Tibial artery (tissue), 4 donors: ENCODE measurements around the gene MYO10.

ENCODE experiments used
- DNase-seq, 2 donors: peaks; one replicate each; pipeline ENCODE4 v3.0.0-alpha.2; 2019
- H3K27ac ChIP-seq, 2 donors: fragments of 200-600 bp; sonication (generic) in 1 of 2; 1 replicate in 1 of 2; 2 replicates in 1 of 2; pipeline ENCODE4 v1.5.1; 2018 to 2019; ENCODE audit warnings: mild to moderate bottlenecking in 1 of 2
- H3K27me3 ChIP-seq, 2 donors: fragments of 200-600 bp; sonication (generic) in 1 of 2; one replicate each; pipeline versions ENCODE4 v1.5.1 to v1.6.0; 2016 to 2019
- H3K36me3 ChIP-seq, 3 donors: fragments of 200-600 bp; sonication (generic) in 2 of 3; one replicate each; pipeline ENCODE4 v1.5.1; 2016 to 2019; ENCODE audit warnings: mild to moderate bottlenecking in 2 of 3
- H3K4me1 ChIP-seq, 4 donors: fragments of 200-600 bp; sonication (generic) in 2 of 4; 1 replicate in 3 of 4; 2 replicates in 1 of 4; pipeline ENCODE4 v1.5.1; 2016 to 2019
- H3K4me3 ChIP-seq, 2 donors: fragments of 200-600 bp; sonication (generic) in 1 of 2; 1 replicate in 1 of 2; 2 replicates in 1 of 2; pipeline ENCODE4 v1.5.1; 2018 to 2019; ENCODE audit warnings: mild to moderate bottlenecking in 2 of 2
- H3K9me3 ChIP-seq, 3 donors: fragments of 200-600 bp; sonication (generic) in 1 of 3; one replicate each; pipeline ENCODE4 v1.5.1; 2016 to 2019
- CTCF ChIP-seq, 2 experiments: fragments of 200-600 bp in 1 of 2; fragments of 450-650 bp in 1 of 2; IDR thresholded peaks; one replicate each; pipeline ENCODE4 v1.5.1; 2017 to 2019; ENCODE audit warnings: antibody characterized with exemption in 2 of 2, mild to moderate bottlenecking in 1 of 2, moderate library complexity in 1 of 2
- intact Hi-C: fragments of 100-400 bp; cut with DNase I; formaldehyde crosslinking; loops from one replicate; pipeline ENCODE4 v1.15.0; 2023; ENCODE audit warnings: low total_unique reads

Gene MYO10

DNA sequence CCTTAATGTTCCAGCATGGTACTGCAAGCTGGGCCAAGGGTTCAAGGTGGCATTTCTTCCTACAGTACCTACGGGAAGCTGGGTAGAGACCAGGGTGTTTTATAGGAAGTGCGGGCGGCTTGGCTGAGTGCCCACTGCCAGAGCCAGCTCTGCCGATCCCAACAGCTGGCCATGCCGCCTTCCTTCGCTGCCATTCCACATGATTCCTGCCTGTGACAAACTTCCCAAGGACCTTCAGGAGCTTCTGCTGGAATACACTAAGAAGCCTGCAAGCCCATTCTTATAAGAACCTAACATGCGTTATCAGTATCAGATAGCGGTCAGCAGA is 22.0 kb downstream of the MYO10 start:
- Histone ChIP-seq H3K9me3 (no peaks in the 10 kb centered on the region), H3K4me3 (no peak overlapping the region), H3K27ac (no peak overlapping the region), H3K4me1 (peaks cover 0 to 54% (median 10%) of the 10 kb centered on the region in 4 donors), H3K27me3 (no peaks in the 10 kb centered on the region), H3K36me3 (no peaks in the 10 kb centered on the region)
- no peak for TF ChIP-seq CTCF (IDR thresholded peaks at IDR 0.05)
- intact Hi-C loops: no loop called here
- no peak for DNase-seq

DNA sequence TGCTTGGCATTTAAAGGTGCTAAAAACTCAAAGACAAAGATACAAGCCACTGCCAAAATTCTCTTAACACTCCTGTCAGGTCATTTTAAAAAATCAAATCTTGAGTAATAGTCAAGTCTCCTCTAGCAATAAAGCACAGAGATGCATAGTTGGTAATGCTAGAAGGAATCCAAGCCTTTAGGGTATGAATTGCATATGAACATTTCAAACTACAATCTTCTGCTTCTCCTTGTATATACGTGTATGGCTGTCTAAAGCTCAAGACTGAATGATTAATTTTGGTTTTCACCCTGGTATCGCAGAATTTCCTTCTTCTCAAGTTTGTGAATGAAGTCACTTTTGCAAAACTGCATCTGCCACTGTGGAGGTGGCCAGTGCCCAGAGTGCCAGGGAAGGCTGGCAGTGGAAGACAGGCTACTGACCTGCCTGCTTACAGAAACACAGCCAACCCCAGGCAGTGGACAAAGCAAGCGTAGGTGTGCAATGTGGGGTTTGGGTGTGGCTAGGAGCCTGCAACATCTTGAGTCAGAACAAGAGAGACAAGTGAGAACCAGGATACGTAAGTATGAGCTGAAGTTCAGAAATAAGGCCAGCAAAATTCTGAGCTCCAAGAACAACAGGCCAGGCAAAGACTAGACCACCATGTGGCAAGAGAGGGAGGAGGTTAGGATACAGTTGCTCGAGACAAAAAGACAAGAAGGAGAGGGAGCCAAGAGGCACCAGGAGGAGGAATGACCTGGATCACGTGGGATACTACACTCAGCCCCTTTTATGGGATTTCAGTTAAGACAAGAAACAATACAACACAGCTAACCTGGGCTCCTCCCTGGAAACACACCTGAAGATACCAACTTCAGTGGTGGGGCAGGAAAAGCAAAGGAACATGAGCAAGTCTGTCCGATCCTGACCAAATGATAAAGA is 22.6 kb downstream of the MYO10 start:
- Histone ChIP-seq H3K4me1 (peaks cover 0 to 54% (median 10%) of the 10 kb centered on the region in 4 donors), H3K27me3 (no peaks in the 10 kb centered on the region), H3K27ac (no peak overlapping the region), H3K4me3 (no peak overlapping the region), H3K9me3 (no peaks in the 10 kb centered on the region), H3K36me3 (no peaks in the 10 kb centered on the region)
- intact Hi-C loops: no loop called here
- no peak for DNase-seq
- TF ChIP-seq CTCF (IDR thresholded peaks at IDR 0.05): no peak

GRCh38 chr5:16912080-16912479 is 24.0 kb downstream of the MYO10 start:
- Histone ChIP-seq H3K4me3 (no peak overlapping the region), H3K4me1 (peaks cover 0 to 47% (median 10%) of the 10 kb centered on the region in 4 donors), H3K36me3 (no peaks in the 10 kb centered on the region), H3K9me3 (no peaks in the 10 kb centered on the region), H3K27me3 (no peaks in the 10 kb centered on the region), H3K27ac (no peak overlapping the region)
- DNase-seq: no peak
- intact Hi-C loops: no loop called here
- no peak for TF ChIP-seq CTCF (IDR thresholded peaks at IDR 0.05)

GRCh38 chr5:16909464-16909863 is 26.6 kb downstream of the MYO10 start:
- Histone ChIP-seq H3K9me3 (no peaks in the 10 kb centered on the region), H3K27me3 (no peaks in the 10 kb centered on the region), H3K4me1 (peaks cover 0 to 45% (median 11%) of the 10 kb centered on the region in 4 donors), H3K4me3 (no peak overlapping the region), H3K36me3 (no peaks in the 10 kb centered on the region), H3K27ac (no peak overlapping the region)
- intact Hi-C loops: no loop called here
- TF ChIP-seq CTCF (IDR thresholded peaks at IDR 0.05): no peak
- no peak for DNase-seq

- H3K36me3 ChIP-seq: no peaks in the 10 kb centered on the region
- intact Hi-C loops: no loop called here
- peaks cover 0 to 32% (median 2%) of the 10 kb centered on the region in 4 donors for H3K4me1 ChIP-seq
Observed at GRCh38 chr5:16907270-16907669, 28.8 kb downstream of the MYO10 start.

More at GRCh38 chr5:16907270-16907669, 28.8 kb downstream of the MYO10 start:
- Histone ChIP-seq H3K27me3 (no peaks in the 10 kb centered on the region), H3K4me3 (no peak overlapping the region), H3K27ac (no peak overlapping the region), H3K9me3 (no peaks in the 10 kb centered on the region)
- DNase-seq: no peak
- TF ChIP-seq CTCF (IDR thresholded peaks at IDR 0.05): no peak
